Activated CD4-positive, alpha-beta memory T cell treated with anti-CD3 and anti-CD28 coated beads for 36 hours (primary cell): ENCODE data around the gene ABLIM2. TPM values are rescaled to one million over a fixed set of nuclear protein-coding genes. Genes with fewer than 3 reads are reported as not detected.
A peak's percentile ranks its signal among the peaks of the same experiment; 100 is the strongest.

ENCODE experiments used
- CTCF ChIA-PET: fragments of 350-600 bp; sonication (Branson Sonifier 250); formaldehyde crosslinking; loops from one replicate; lab custom pipeline; 2021; ENCODE audit warnings: antibody characterized with exemption, inconsistent platforms; lab: Charles Lee
- POLR2A ChIA-PET: fragments of 350-600 bp; sonication (Branson Sonifier 250); formaldehyde crosslinking; loops from one replicate; lab custom pipeline; 2021; ENCODE audit warnings: antibody characterized with exemption; lab: Charles Lee
- DNase-seq: peaks from one replicate; pipeline ENCODE4 v3.0.0-alpha.2; 2020
- H3K27ac Mint-ChIP-seq: one replicate; pipeline ENCODE4 v1.8.0; 2021; ENCODE audit warnings: mixed read lengths
- H3K27me3 Mint-ChIP-seq: one replicate; pipeline ENCODE4 v1.8.0; 2021; ENCODE audit warnings: mixed read lengths
- H3K36me3 Mint-ChIP-seq: one replicate; pipeline ENCODE4 v1.8.0; 2021; ENCODE audit warnings: mixed read lengths
- H3K4me1 Mint-ChIP-seq: one replicate; pipeline ENCODE4 v1.8.0; 2021; ENCODE audit warnings: low read depth, mixed read lengths
- H3K4me3 Mint-ChIP-seq: one replicate; pipeline ENCODE4 v1.8.0; 2021; ENCODE audit warnings: mild to moderate bottlenecking, mixed read lengths
- H3K9me3 Mint-ChIP-seq: one replicate; pipeline ENCODE4 v1.8.0; 2021; ENCODE audit warnings: mixed read lengths
- intact Hi-C: fragments of 100-400 bp; cut with micrococcal nuclease; formaldehyde crosslinking; loops from one replicate; pipeline ENCODE4 v1.15.1; 2023
- total RNA-seq, 2 experiments: library from RNA; stranded (reverse); gene quantifications; one replicate each; pipeline ENCODE4 v1.2.3, GENCODE V29; 2021

ABLIM2 gene
- total RNA-seq, 2 experiments from 2014 or later = 0.55 to 0.63 TPM

DNA sequence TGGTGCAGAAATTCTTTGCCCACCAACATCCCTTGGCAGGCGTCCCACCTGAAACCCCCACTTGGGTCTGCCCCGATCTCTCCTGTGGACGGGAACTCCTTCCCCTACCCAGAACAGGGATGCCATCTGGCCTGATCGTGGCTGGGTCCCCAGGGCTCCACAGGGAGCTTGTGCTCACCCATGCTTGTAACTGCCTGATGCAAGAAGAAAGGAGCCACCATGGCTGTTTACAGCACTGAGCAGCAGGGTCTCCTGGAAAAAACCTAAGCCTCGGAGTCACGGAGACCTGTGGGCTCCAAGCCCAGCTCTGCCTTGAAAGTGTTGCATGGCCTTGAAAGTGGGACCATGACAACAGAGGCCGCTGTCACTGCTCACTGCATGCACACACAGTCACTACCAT is 117.4 kb downstream of the ABLIM2 start:
- Mint-ChIP-seq H3K4me3 (no peak overlapping the region), H3K27me3 (no peaks in the 10 kb centered on the region), H3K36me3 (no peaks in the 10 kb centered on the region), H3K9me3 (no peaks in the 10 kb centered on the region), H3K4me1 (no peaks in the 10 kb centered on the region), H3K27ac (no peak overlapping the region)
- intact Hi-C loops = no loop called here
- DNase-seq = no peak
- POLR2A ChIA-PET = no interaction called here
- CTCF ChIA-PET = no interaction called here

DNA sequence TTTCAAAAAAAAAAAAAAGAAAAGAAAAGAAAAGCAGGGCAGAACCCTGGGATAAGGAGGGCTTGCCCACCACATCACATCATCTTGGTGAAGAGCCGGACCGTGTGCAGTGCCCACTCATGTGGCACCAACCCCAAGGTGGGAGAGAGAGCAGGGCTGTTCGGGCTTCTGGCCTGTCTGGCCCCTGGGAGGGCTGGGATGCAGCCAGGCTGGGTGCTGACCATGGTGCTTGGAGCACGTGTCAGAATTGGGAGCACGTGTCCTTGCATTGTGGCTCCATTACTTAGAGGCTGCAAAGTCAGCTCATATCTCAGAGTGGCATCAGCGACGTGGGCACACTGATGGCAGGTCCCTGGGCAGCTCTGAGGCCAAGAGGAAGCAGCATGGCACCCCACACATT is 118.0 kb downstream of the ABLIM2 start:
- Mint-ChIP-seq H3K27ac (no peak overlapping the region), H3K4me3 (no peak overlapping the region), H3K9me3 (no peaks in the 10 kb centered on the region), H3K36me3 (no peaks in the 10 kb centered on the region), H3K4me1 (peaks cover 3% of the 10 kb centered on the region), H3K27me3 (no peaks in the 10 kb centered on the region)
- intact Hi-C loops = no loop called here
- CTCF ChIA-PET = no interaction called here
- POLR2A ChIA-PET = no interaction called here
- DNase-seq = no peak

DNA sequence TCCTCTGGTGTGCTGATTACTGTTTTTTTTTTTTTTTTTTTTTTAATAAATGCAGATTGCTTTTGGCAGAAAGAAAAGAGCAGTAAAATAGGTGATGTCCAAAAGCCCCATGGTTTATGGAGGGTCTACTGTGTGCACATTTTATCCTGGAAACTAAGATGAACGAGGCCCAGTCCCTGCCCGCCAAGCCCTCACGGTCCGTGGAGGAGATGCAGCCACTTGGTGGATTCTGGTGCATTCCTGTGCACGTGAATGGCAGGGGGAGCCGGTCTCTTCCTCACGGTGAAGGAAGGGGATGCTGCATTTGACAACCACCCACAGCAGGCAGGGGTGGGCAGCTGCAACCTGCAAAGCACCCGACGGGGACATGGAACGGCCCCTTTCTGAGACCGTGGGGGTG is 118.8 kb downstream of the ABLIM2 start:
- DNase-seq = no peak
- ChIA-PET CTCF (no interaction called here), POLR2A (no interaction called here)
- no peak overlapping the region for H3K4me3 Mint-ChIP-seq
- no peaks in the 10 kb centered on the region for H3K36me3 Mint-ChIP-seq
- no peaks in the 10 kb centered on the region for H3K27me3 Mint-ChIP-seq
- intact Hi-C loops = no loop called here
- H3K9me3 Mint-ChIP-seq = no peaks in the 10 kb centered on the region
- no peak overlapping the region for H3K27ac Mint-ChIP-seq
- H3K4me1 Mint-ChIP-seq = peaks cover 10% of the 10 kb centered on the region

DNA sequence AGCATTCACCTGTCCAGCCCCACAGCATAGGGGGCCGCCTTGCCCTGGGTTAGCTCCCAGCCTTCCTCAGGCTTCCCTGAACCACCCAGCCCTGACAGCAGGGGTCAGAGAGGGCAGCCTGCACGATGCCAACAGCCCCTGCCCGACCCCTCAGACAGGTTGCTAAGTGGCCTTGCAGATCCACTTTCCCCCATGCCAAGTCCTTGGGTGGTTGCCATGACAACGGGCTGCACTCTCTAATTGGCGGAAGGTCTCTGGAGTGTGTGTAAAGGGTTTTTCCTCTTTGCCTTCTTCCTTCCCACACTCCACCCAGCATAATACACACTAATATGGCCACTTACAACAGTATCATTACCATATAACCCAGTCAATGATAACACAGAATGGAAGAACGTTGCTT is 119.3 kb downstream of the ABLIM2 start:
- Mint-ChIP-seq H3K27ac (no peak overlapping the region), H3K4me3 (no peak overlapping the region), H3K4me1 (peaks cover 10% of the 10 kb centered on the region), H3K36me3 (no peaks in the 10 kb centered on the region), H3K27me3 (no peaks in the 10 kb centered on the region), H3K9me3 (no peaks in the 10 kb centered on the region)
- ChIA-PET POLR2A (no interaction called here), CTCF (no interaction called here)
- no peak for DNase-seq
- intact Hi-C loops = no loop called here

DNA sequence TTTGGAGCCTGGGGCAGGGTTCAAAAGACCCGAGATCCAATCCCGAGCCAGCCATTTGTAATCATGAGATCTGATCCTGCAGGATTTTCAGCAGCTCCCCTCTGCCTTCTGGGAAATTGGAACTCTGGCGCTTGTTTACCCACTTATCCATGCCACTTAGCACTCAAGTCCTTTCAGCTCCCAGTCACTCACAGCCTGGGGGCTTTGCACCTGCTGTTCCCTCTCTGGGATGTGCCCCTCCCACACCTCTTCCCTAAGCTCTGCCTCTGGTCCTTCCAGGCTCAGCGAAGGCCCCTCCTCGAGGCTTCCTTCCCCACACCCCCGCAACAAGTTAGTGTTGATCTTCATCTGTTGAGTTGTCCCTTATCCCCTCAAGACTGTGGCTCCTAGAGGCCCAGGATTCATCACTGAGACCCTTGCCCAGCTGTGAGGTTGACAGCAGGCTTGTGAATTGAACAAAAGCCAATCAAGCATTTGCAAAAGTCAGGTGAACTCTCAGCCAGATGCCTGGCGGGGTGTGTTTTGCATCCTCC is 119.8 kb downstream of the ABLIM2 start:
- Mint-ChIP-seq H3K27ac (no peak overlapping the region), H3K27me3 (no peaks in the 10 kb centered on the region), H3K4me1 (peaks cover 12% of the 10 kb centered on the region), H3K4me3 (no peak overlapping the region), H3K36me3 (no peaks in the 10 kb centered on the region), H3K9me3 (no peaks in the 10 kb centered on the region)
- intact Hi-C loops = no loop called here
- no peak for DNase-seq
- CTCF ChIA-PET = no interaction called here
- POLR2A ChIA-PET = no interaction called here

DNA sequence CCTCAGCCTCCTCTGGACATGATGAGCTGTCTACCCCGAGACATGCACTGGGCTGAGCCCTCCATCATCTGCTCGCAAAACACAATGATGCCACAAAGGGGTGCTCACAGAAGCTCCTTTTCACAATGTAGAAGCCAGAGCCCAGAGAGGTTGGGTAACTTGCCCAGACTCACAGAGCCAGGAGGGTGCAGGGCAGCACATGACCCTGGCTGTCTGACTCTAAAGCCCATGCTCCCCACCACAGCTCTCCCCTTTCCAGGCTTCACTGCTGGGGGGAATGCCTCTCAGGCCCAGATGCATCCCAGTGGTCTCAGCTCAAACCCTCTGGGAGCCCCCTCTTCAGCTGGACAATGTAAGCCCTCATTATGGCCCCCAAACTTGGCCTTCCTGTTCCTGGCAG is 120.5 kb downstream of the ABLIM2 start:
- H3K4me3 Mint-ChIP-seq = no peak overlapping the region
- POLR2A ChIA-PET = no interaction called here
- H3K27me3 Mint-ChIP-seq = no peaks in the 10 kb centered on the region
- DNase-seq = no peak
- CTCF ChIA-PET = no interaction called here
- no peaks in the 10 kb centered on the region for H3K9me3 Mint-ChIP-seq
- H3K27ac Mint-ChIP-seq = no peak overlapping the region
- peaks cover 12% of the 10 kb centered on the region for H3K4me1 Mint-ChIP-seq
- H3K36me3 Mint-ChIP-seq = no peaks in the 10 kb centered on the region
- intact Hi-C loops = no loop called here

DNA sequence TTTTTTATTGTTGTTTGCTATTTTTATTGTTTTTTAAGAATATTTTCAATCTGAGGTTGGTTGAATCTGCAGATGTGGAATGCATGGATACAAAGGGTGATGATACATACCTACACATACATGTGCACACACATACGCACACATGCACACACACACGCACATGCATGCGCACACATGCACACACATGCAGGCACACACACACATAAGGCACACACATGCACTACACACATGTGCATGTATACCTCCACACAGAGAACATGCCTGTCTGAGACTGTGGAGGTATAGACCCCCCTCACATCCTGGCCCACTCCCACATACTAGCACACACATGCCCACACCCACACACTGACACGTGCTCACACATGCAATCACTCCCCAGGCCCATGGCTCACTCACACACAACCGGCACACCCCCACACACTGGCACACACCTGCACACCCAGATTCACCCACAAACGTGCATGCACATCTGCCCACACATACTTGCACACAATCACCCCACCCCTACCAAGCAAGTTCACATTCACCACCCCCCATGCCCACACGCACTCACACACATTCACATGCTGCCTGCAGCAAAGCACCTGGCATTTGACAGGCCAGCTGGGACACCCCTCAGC is 121.4 kb downstream of the ABLIM2 start:
- ChIA-PET POLR2A (no interaction called here), CTCF (no interaction called here)
- no peak for DNase-seq
- intact Hi-C loops = no loop called here
- H3K4me3 Mint-ChIP-seq = no peak overlapping the region
- H3K4me1 Mint-ChIP-seq = peaks cover 12% of the 10 kb centered on the region
- no peaks in the 10 kb centered on the region for H3K27me3 Mint-ChIP-seq
- H3K27ac Mint-ChIP-seq = no peak overlapping the region
- H3K36me3 Mint-ChIP-seq = no peaks in the 10 kb centered on the region
- H3K9me3 Mint-ChIP-seq = no peaks in the 10 kb centered on the region

DNA sequence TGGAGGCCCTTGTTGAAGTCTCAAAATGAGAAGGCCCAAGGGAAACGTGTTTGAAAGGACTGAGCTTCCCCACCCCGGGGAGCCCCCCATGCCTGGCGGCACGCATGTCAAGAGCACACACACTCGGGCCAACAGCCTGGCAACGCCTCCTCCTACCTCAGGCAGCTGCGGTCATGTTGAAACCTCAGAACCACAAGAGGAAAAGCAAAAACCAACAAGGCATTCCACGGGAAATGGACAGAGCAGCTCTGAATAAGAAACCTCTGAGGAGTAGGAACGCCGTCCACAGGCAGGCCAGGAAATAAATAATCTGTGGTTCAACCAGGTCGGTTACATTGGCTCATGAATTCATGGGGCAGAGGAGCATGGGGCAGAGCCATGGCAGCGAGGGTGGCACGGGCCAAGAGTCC is 123.2 kb downstream of the ABLIM2 start:
- H3K9me3 Mint-ChIP-seq = no peaks in the 10 kb centered on the region
- H3K27me3 Mint-ChIP-seq = no peaks in the 10 kb centered on the region
- no peak overlapping the region for H3K27ac Mint-ChIP-seq
- peak; percentile 22 for DNase-seq
- H3K36me3 Mint-ChIP-seq = no peaks in the 10 kb centered on the region
- intact Hi-C loops = no loop called here
- no peak overlapping the region for H3K4me3 Mint-ChIP-seq
- peaks cover 12% of the 10 kb centered on the region for H3K4me1 Mint-ChIP-seq
- POLR2A ChIA-PET = no interaction called here
- CTCF ChIA-PET = no interaction called here

DNA sequence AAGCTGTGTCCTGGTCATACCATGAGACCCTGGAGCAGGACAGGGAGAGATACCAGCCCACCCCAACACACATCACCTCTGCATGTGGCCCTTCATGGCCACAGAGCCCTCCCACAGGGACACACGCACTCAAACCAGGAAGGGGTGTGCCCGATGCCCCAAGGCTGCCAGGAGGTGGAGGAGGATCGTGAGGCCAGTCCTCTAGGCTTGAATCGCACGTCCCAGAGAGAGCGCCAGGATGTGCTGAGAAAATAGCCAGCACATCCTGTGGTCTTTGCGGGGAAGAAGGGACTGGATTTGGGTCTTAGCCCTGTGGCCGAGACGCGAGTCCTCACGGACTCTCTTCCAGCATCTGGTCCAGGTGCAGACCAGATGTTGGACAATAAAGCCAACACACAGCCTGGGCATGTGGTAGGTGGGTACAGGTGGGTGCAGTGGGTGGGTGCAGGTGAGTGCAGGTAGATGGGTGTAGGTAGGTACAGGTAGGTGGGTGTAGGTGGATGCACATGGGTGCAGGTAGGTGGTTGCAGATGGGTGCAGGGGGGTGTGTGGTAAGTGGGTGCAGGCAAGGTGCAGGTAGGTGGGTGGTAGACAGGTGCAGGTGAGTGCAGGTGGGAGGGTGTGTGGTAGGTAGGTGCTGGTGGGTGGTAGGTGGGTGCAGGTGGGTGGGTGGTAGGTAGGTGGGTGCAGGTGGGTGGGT is 124.6 kb downstream of the ABLIM2 start:
- Mint-ChIP-seq H3K27ac (no peak overlapping the region), H3K4me1 (peaks cover 12% of the 10 kb centered on the region), H3K4me3 (no peak overlapping the region), H3K27me3 (no peaks in the 10 kb centered on the region), H3K9me3 (no peaks in the 10 kb centered on the region), H3K36me3 (no peaks in the 10 kb centered on the region)
- POLR2A ChIA-PET = no interaction called here
- intact Hi-C loops = no loop called here
- no peak for DNase-seq
- CTCF ChIA-PET = no interaction called here

DNA sequence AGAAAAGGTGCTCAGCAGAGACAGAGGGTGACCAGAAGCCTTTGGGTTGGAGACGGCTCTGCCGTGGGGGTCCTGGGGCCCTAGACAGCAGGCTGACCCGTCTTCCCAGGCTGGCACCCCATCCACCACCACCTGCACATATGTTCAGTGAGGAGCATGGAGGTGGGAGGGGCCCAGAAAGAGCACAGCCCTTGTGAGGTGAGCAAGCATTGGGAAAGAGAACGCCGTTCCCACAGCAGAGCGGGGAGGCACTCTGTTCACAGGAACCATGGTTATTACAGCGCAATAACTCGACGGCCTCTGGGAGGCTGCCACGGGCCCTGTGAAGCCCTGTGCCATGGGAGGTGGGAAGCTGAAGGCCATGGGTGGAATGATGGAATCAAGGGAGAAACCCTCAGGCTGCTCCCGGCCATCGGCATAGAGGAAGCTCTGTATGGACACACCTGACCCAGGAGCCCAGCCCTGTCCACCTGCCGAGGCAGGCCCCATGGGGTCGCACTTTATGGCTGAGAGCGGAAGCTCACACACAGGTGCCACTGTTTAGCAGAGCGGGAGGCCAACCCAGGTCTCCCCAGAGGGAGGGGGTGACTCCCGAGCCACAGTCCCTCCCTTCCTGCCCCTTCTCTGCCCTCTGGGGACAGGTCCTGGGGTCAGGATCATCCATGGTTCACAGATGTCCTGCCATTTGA is 125.4 kb downstream of the ABLIM2 start:
- no peak for DNase-seq
- ChIA-PET POLR2A (no interaction called here), CTCF (no interaction called here)
- Mint-ChIP-seq H3K4me3 (no peak overlapping the region), H3K36me3 (no peaks in the 10 kb centered on the region), H3K9me3 (no peaks in the 10 kb centered on the region), H3K4me1 (peaks cover 12% of the 10 kb centered on the region), H3K27me3 (no peaks in the 10 kb centered on the region), H3K27ac (no peak overlapping the region)
- intact Hi-C loops = no loop called here

DNA sequence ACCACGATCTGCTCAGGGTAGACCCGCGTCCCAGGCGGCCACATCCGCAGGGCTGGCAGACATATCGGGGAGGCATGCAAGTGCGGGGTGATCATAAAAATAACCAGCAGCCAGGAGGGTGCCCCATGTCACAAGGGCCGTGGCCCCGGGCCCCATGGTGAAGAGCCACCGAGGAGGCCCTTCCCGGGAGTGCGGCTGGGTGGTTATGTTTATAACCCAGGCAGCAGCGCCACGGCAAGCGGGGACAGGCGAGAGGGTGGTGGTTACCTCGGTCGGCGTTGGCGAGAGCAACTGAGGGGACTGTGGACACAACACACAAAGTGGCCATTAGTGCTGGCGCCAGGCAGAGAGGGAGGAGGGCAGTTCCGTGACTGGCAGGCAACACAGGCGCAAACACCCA is 126.2 kb downstream of the ABLIM2 start:
- Mint-ChIP-seq H3K36me3 (no peaks in the 10 kb centered on the region), H3K4me3 (no peak overlapping the region), H3K27me3 (no peaks in the 10 kb centered on the region), H3K4me1 (peaks cover 12% of the 10 kb centered on the region), H3K27ac (no peak overlapping the region), H3K9me3 (no peaks in the 10 kb centered on the region)
- ChIA-PET POLR2A (no interaction called here), CTCF (no interaction called here)
- intact Hi-C loops = no loop called here
- no peak for DNase-seq

DNA sequence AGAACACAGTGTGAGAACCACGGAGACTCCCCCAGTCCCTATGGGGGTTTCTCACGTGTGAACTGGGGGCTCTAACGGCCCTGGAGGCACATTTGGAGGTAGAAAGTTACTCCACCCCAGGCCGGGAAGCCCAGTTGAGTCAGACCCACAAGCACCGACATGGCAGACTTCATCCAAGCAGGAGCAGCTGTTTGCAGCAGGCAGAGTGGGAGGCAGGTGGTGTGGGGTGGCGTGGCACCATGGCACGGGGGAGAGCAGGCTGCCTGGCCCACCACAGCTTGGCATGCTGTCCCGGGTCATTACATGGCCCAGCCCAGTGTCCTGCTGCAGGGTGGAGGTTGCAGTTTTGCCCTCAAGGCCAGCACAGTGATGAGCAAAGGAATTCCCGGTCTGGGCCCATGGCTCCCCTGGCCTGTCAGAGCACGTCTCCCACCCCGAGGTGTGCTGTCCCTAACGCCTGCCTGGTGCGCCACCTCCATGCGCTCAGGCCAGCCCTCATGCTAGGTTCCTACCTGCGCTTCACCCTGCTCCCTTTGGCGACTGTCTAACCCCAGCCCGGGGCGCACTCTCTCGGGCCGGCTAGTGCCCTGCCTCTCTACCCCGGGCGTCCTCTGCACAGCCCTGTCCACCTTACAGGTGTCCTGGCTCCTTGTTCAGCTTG is 128.4 kb downstream of the ABLIM2 start:
- H3K27ac Mint-ChIP-seq = no peak overlapping the region
- peaks cover 5% of the 10 kb centered on the region for H3K4me1 Mint-ChIP-seq
- CTCF ChIA-PET = no interaction called here
- intact Hi-C loops = no loop called here
- H3K36me3 Mint-ChIP-seq = no peaks in the 10 kb centered on the region
- no peaks in the 10 kb centered on the region for H3K27me3 Mint-ChIP-seq
- no peaks in the 10 kb centered on the region for H3K9me3 Mint-ChIP-seq
- no peak for DNase-seq
- H3K4me3 Mint-ChIP-seq = no peak overlapping the region
- POLR2A ChIA-PET = no interaction called here
